NCI-H2227 (cell line): ENCODE data around the gene SLIT3.

Experiments
- DNase-seq: peaks from one replicate; lab custom pipeline; 2025; ENCODE audit not compliant: unreplicated experiment; lab: John Stamatoyannopoulos, UW

Gene SLIT3

GRCh38 chr5:169299663-169300467 is 1.1 kb downstream of the SLIT3 start:
- no peak for DNase-seq

DNA sequence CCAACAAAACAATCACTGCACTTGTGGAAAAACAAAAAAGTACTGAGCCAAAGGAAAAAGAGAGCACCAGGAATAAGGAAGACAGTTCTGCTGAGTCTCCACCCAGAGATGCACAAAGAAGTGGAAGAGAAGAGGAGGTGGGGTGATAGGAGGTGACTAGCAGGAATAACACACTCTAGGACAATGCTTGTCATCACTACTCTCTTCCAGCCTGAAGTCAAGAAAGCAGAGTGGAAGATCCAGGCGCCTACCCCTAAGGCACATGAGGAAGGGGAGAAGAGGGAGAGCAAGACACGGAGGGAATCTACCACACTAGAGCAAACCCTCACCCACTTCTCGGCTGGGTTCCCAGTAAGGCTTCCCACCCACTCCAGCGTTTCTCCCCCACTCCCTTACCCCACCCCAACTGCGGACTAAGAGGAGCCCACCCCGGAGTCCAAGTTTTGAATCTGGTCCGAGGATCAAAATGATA is 1.7 kb downstream of the SLIT3 start:
- no peak for DNase-seq

GRCh38 chr5:169298193-169298592 is 2.7 kb downstream of the SLIT3 start:
- no peak for DNase-seq

GRCh38 chr5:169296419-169297143 is 4.4 kb downstream of the SLIT3 start:
- no peak for DNase-seq

DNA sequence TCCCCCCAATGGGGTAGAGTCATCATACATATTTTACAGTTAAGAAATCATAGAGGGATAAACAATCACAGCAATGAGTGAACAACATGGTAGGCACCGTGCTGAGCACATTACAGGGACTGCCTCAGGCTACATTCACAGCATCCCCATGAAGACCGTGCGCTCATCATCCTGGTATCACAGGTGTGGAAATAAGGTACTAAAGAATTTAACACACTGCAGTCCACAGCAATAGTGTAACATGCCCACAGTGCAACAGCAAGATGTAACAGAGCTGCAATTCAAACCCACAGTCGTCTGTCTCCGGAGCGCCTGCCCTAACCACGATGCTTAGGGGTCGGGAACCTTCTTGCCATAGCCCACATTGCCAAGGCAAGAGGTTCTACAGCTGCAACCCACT is 5.6 kb downstream of the SLIT3 start:
- no peak for DNase-seq

- no peak for DNase-seq
Measured at GRCh38 chr5:169294621-169295020, 6.3 kb downstream of the SLIT3 start.

GRCh38 chr5:169291877-169292276 is 9.1 kb downstream of the SLIT3 start:
- no peak for DNase-seq

DNA sequence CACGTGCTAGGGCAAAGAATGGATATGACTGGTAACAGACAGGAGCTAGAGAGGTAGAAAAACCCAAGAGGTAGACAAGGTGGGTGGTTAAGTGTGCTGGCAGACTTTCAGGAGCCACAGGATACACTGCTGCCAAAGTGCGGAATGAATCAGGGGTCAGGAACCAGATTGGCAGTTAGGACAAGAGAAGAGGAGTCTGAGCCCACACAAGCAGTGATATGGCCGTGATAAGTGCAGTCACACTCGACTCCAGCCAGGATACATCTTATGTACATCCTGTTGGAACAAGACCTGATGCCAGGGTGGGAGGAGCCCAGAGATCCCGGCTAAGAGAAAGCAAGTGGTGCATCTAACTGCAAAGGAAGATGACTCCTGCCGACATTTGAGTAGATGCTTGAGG is 10.0 kb downstream of the SLIT3 start:
- no peak for DNase-seq

GRCh38 chr5:169289520-169289919 is 11.4 kb downstream of the SLIT3 start:
- no peak for DNase-seq

- no peak for DNase-seq
Measured at GRCh38 chr5:169288066-169288930, 12.6 kb downstream of the SLIT3 start.

DNA sequence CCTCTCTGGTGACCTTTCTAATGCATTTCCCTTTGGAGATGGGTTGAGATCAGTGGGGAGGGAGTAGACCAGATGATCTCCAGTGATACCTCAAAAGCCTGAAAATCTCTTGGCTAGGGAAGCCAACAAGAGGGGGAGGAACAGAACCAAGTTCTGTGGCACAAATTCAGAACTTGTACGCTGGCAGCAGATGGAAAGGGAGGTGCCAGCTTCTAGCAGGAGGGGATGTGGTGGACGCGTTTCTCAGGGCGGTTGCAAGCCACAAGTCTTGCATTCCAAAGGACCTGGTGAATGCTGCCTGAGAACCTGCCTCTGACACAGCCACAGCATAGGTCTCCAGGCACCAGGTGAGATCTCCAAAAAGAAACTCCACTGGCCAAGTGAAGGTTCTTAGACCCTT is 13.4 kb downstream of the SLIT3 start:
- no peak for DNase-seq

GRCh38 chr5:169286572-169287300 is 14.2 kb downstream of the SLIT3 start:
- no peak for DNase-seq

DNA sequence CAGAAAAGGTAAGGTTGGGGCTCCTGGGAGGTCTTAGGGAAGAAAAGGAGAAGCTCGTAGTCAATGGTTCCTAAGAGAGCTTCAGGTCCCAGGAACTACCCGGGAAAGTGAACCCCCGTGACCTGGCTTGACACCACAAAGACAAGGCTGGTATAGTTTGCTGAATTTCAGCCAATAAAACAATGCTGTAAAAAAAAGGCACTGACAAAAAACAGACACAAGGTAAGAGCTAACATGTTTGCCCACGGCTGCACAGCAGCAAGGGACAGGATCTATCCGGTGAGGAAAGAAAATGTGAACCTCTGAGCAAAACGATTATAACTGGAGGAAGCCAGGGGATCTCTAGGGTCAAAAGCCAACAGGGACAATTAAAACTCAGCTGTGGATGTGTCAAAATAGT is 17.1 kb downstream of the SLIT3 start:
- DNase-seq = no peak

DNA sequence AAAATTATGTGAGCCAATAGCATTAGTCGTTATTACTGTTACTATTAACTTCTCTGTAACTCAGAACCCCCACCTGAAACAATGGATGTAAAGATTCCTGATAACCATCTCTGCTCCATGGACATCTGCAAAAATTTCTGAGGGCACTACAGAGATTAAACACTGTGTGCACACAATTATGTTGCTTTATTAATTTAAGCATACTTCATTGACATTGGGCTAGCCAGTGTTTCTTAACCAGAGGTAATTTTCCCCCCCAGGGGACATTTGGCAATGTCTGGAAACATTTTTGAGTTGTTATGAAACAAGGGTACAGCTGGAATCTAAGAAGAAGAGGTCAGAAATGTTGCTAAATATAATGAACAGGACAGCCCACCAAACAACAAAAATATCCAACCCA is 19.3 kb downstream of the SLIT3 start:
- no peak for DNase-seq

DNA sequence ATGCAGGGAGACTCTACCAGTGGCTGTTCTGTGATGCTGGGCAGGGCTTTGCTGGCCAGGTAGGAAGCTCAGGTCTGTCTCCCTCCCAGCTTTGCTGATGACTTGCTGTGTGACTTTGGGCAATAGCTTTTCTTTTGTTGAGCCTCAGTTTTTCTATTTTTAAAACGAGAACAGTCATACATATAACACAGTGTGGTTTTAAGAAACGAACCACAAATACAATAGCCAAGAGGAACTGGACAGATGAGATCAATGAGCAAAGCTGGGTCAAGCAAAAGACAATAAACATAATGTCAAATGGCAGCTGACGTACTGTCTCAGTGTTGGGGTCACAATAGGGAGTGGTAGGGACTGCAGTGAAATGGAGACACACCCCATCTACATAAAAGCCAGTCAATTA is 20.2 kb downstream of the SLIT3 start:
- no peak for DNase-seq

GRCh38 chr5:169280286-169280685 is 20.7 kb downstream of the SLIT3 start:
- DNase-seq = no peak

DNA sequence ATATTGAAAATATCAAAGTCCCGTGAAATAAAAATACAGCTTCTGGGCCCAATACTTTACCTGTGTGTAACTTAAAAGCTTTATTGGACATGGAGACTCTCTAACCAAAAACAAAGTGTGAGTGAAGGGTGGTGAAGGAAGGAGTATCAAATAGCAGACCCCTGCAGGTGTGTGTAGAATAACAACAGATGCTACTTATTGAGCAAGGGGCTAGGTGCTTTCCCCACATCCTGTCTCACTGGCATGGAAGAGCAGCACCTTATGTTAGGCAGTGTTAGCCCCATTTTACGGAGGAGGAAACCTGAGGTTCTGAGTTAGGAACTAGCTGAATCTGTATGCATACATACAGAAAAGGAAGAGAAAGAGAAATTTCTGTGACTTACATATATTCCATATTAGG is 21.8 kb downstream of the SLIT3 start:
- no peak for DNase-seq

- DNase-seq = no peak
Measured at GRCh38 chr5:169273881-169274280, 27.1 kb downstream of the SLIT3 start.

- DNase-seq = no peak
Measured at GRCh38 chr5:169273451-169273850, 27.5 kb downstream of the SLIT3 start.

DNA sequence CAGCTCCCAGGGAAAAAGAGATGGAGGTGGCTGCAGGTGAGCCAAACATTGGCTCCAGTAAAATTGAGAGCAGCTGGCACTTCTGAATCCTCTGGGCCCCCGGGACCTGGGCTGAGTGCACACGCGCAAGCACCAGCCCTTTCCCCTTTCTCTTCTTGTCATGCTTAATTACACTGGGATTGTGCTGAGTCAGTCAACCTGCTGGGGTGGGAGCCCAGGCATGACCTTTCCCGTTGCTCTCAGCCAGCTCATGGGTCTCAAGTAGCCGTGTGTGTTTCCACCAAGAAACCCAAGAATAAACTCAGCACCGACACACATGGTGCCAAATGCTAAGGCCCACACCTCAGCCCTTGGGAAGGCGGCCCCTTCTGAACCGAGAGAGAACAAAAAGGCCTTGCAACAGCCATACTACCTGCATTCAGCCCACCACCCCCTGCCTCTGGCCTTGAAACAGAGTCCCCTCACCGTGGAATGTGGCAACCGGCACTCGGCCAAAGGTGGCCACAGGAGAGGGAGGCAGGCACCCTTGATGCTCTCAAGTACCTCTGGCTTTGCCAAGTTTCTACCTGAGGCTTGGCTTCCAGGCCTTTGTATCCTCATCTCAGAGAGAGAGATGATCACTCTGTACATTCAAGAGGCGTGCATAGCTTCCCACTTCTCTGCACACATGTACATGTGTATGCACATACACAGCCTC is 28.1 kb downstream of the SLIT3 start:
- no peak for DNase-seq
